ENCODE measurements around the gene MYO5B.

- TF ChIP-seq CTCF (IDR thresholded peaks at IDR 0.05) (no peak), EZH2 (IDR thresholded peaks at IDR 0.05; ENCODE audit: borderline replicate concordance, insufficient read depth, low read depth, low read length, poor library complexity, severe bottlenecking) (no peak)
These were observed 340.3 kb downstream of the MYO5B start for GRCh38 chr18:49854681-49855080.

Data from B cell (primary cell).